ENCODE data around the gene ALOXE3. TPM values are rescaled to one million over a fixed set of nuclear protein-coding genes. Genes with fewer than 3 reads are reported as not detected.

The ALOXE3 gene
- total RNA-seq, 2 donors from 2014 or later: not detected

- Histone ChIP-seq H3K4me3 (no peak overlapping the region), H3K9me3 (no peaks in the 10 kb centered on the region), H3K4me1 (ENCODE audit: control insufficient read depth in 1 of 2, low read depth in 2 of 2) (peaks cover 10 to 37% of the 10 kb centered on the region in 2 donors), H3K27ac (no peak overlapping the region), H3K27me3 (replicated peaks; ENCODE audit: insufficient read depth) (peaks cover 10% of the 10 kb centered on the region), H3K36me3 (no peaks in the 10 kb centered on the region)
- no peak for TF ChIP-seq CTCF (IDR thresholded peaks at IDR 0.05)
- no peak for DNase-seq (ENCODE audit: low spot score)
- no peak for ATAC-seq (ENCODE audit: insufficient number of reproducible peaks, low FRiP score, low read depth)
Measured at GRCh38 chr17:8075574-8076342, 42.6 kb downstream of the ALOXE3 start.

- ATAC-seq (ENCODE audit: insufficient number of reproducible peaks, low FRiP score, low read depth) (no peak), DNase-seq (ENCODE audit: low spot score) (no peak)
- Histone ChIP-seq H3K27ac (no peak overlapping the region), H3K27me3 (replicated peaks; ENCODE audit: insufficient read depth) (peaks cover 10% of the 10 kb centered on the region), H3K4me1 (ENCODE audit: control insufficient read depth in 1 of 2, low read depth in 2 of 2) (peaks cover 7 to 32% of the 10 kb centered on the region in 2 donors), H3K9me3 (no peaks in the 10 kb centered on the region), H3K36me3 (no peaks in the 10 kb centered on the region), H3K4me3 (no peak overlapping the region)
- no peak for TF ChIP-seq CTCF (IDR thresholded peaks at IDR 0.05)
Measured at GRCh38 chr17:8075081-8075480, 43.2 kb downstream of the ALOXE3 start.

- no peak for ATAC-seq (ENCODE audit: insufficient number of reproducible peaks, low FRiP score, low read depth)
- no peaks in the 10 kb centered on the region for H3K9me3 ChIP-seq
- H3K27me3 ChIP-seq (replicated peaks; ENCODE audit: insufficient read depth): peaks cover 10% of the 10 kb centered on the region
Measured at GRCh38 chr17:8074554-8074953, 43.8 kb downstream of the ALOXE3 start.

GRCh38 chr17:8073627-8074484 is 44.5 kb downstream of the ALOXE3 start:
- Histone ChIP-seq H3K4me1 (ENCODE audit: control insufficient read depth in 1 of 2, low read depth in 2 of 2) (peaks cover 6 to 22% of the 10 kb centered on the region in 2 donors), H3K27ac (no peak overlapping the region), H3K9me3 (no peaks in the 10 kb centered on the region), H3K4me3 (peak overlapping the region; percentile 33), H3K27me3 (replicated peaks; ENCODE audit: insufficient read depth) (peaks cover 10% of the 10 kb centered on the region), H3K36me3 (no peaks in the 10 kb centered on the region)
- DNase-seq (ENCODE audit: low spot score): no peak
- ATAC-seq (ENCODE audit: insufficient number of reproducible peaks, low FRiP score, low read depth): peak; percentile 57
- TF ChIP-seq CTCF (IDR thresholded peaks at IDR 0.05): peak; percentile 83

More at GRCh38 chr17:8074554-8074953, 43.8 kb downstream of the ALOXE3 start:
- H3K4me3 ChIP-seq: no peak overlapping the region
- H3K36me3 ChIP-seq: no peaks in the 10 kb centered on the region
- H3K4me1 ChIP-seq (ENCODE audit: control insufficient read depth in 1 of 2, low read depth in 2 of 2): peaks cover 6 to 28% of the 10 kb centered on the region in 2 donors
- H3K27ac ChIP-seq: no peak overlapping the region
- no peak for TF ChIP-seq CTCF (IDR thresholded peaks at IDR 0.05)
- DNase-seq (ENCODE audit: low spot score): no peak
